MCF 10A (cell line): ENCODE data around the gene AICDA. TPM values are rescaled to one million over a fixed set of nuclear protein-coding genes. Genes with fewer than 3 reads are reported as not detected.

Source experiments
- BruUV-seq: library from RNA; stranded (reverse); fragments of 400-500 nt; replicated peaks from 2 replicates; lab custom pipeline; 2021; lab: Mats Ljungman, UMichigan
- CTCF ChIA-PET: fragments of 300-600 bp; sonication (Branson Sonifier 250); formaldehyde crosslinking; extraction: SDS; loops from one replicate; lab custom pipeline; 2021; ENCODE audit warnings: antibody characterized with exemption, inconsistent platforms; lab: Yijun Ruan, JAX
- POLR2A ChIA-PET: fragments of 300-600, 350-650 bp; sonication (Branson Sonifier 250); formaldehyde crosslinking; extraction: SDS; loops from one replicate; lab custom pipeline; 2020; ENCODE audit warnings: antibody characterized with exemption, inconsistent platforms; lab: Yijun Ruan, JAX
- DNase-seq: peaks from one replicate; pipeline ENCODE4 v3.0.0-alpha.2; 2018; ENCODE audit not compliant: unreplicated experiment
- H3K27ac Mint-ChIP-seq: one replicate; pipeline ENCODE4 v1.8.0; 2022; ENCODE audit warnings: mild to moderate bottlenecking, low read depth, mixed read lengths; ENCODE audit not compliant: unreplicated experiment
- H3K27me3 Mint-ChIP-seq: one replicate; pipeline ENCODE4 v1.8.0; 2022; ENCODE audit warnings: mixed read lengths; ENCODE audit not compliant: insufficient read depth, unreplicated experiment
- H3K36me3 Mint-ChIP-seq: one replicate; pipeline ENCODE4 v1.8.0; 2022; ENCODE audit warnings: mild to moderate bottlenecking, moderate library complexity, mixed read lengths; ENCODE audit not compliant: insufficient read depth, unreplicated experiment
- H3K4me1 Mint-ChIP-seq: one replicate; pipeline ENCODE4 v1.8.0; 2022; ENCODE audit warnings: mixed read lengths; ENCODE audit not compliant: insufficient read depth, unreplicated experiment
- H3K4me3 Mint-ChIP-seq: one replicate; pipeline ENCODE4 v1.8.0; 2022; ENCODE audit warnings: mild to moderate bottlenecking, moderate library complexity, mixed read lengths; ENCODE audit not compliant: unreplicated experiment
- H3K9me3 Mint-ChIP-seq: one replicate; pipeline ENCODE4 v1.8.0; 2022; ENCODE audit warnings: mixed read lengths; ENCODE audit not compliant: unreplicated experiment
- CTCF ChIP-seq: fragments of 200-600 bp; IDR thresholded peaks from one replicate; pipeline ENCODE4 v1.8.0; 2022; ENCODE audit warnings: antibody characterized with exemption, mild to moderate bottlenecking; ENCODE audit not compliant: unreplicated experiment
- intact Hi-C: fragments of 100-400 bp; cut with micrococcal nuclease; formaldehyde crosslinking; loops from 2 replicates; pipeline ENCODE4 v1.14.1; 2022
- total RNA-seq: library from RNA; stranded (reverse); gene quantifications from 2 replicates; pipeline ENCODE4 v1.2.3, GENCODE V29; 2022

Gene AICDA
- total RNA-seq, 1 experiment from 2014 or later, result not detected

GRCh38 chr12:8644345-8645248, 31.9 kb upstream of the AICDA start:
- H3K9me3 Mint-ChIP-seq, result no peaks in the 10 kb centered on the region
- peak; percentile 34 for DNase-seq
- intact Hi-C loops, result no loop called here
- ChIA-PET POLR2A (interaction anchor here (0.6 to 1.0 kb wide), 3 partner anchors 37 to 1569 kb away, joined by 3 to 4 read pairs (median 3); no protein-coding TSS in a partner anchor), CTCF (interaction anchor here (0.6 to 1.6 kb wide), 7 partner anchors 11 to 405 kb away, joined by 3 to 5 read pairs (median 4); no protein-coding TSS in a partner anchor)
- H3K27ac Mint-ChIP-seq, result no peak overlapping the region
- TF ChIP-seq CTCF, result no peak
- H3K4me1 Mint-ChIP-seq, result peaks cover 10% of the 10 kb centered on the region
- no TSS peak for BruUV-seq
- no peak overlapping the region for H3K4me3 Mint-ChIP-seq
- H3K27me3 Mint-ChIP-seq, result no peaks in the 10 kb centered on the region
- no peaks in the 10 kb centered on the region for H3K36me3 Mint-ChIP-seq

GRCh38 chr12:8642775-8643174, 30.1 kb upstream of the AICDA start:
- H3K9me3 Mint-ChIP-seq, result no peaks in the 10 kb centered on the region
- intact Hi-C loops, result no loop called here
- no peak for DNase-seq
- no peaks in the 10 kb centered on the region for H3K36me3 Mint-ChIP-seq
- TF ChIP-seq CTCF, result no peak
- ChIA-PET POLR2A (interaction anchor here (0.7 kb wide), 1 partner anchor 604 kb away, joined by 4 read pairs; no protein-coding TSS in a partner anchor), CTCF (interaction anchor here (0.7 kb wide), 1 partner anchor 391 kb away, joined by 4 read pairs; no protein-coding TSS in a partner anchor)
- peaks cover 10% of the 10 kb centered on the region for H3K4me1 Mint-ChIP-seq
- no peak overlapping the region for H3K27ac Mint-ChIP-seq
- H3K27me3 Mint-ChIP-seq, result no peaks in the 10 kb centered on the region
- H3K4me3 Mint-ChIP-seq, result no peak overlapping the region
- no TSS peak for BruUV-seq

GRCh38 chr12:8639936-8640335, 27.3 kb upstream of the AICDA start:
- no TSS peak for BruUV-seq
- no peaks in the 10 kb centered on the region for H3K36me3 Mint-ChIP-seq
- H3K27me3 Mint-ChIP-seq, result no peaks in the 10 kb centered on the region
- no peak for TF ChIP-seq CTCF
- intact Hi-C loops, result no loop called here
- no peak overlapping the region for H3K27ac Mint-ChIP-seq
- ChIA-PET POLR2A (interaction anchor here (0.6 kb wide), 1 partner anchor 21 kb away, joined by 3 read pairs; no protein-coding TSS in a partner anchor), CTCF (interaction anchor here (1.8 kb wide), 1 partner anchor 250 kb away, joined by 4 read pairs; no protein-coding TSS in a partner anchor)
- H3K9me3 Mint-ChIP-seq, result no peaks in the 10 kb centered on the region
- peaks cover 6% of the 10 kb centered on the region for H3K4me1 Mint-ChIP-seq
- H3K4me3 Mint-ChIP-seq, result no peak overlapping the region
- DNase-seq, result no peak

GRCh38 chr12:8638951-8639350, 26.3 kb upstream of the AICDA start:
- Mint-ChIP-seq H3K36me3 (no peaks in the 10 kb centered on the region), H3K27ac (no peak overlapping the region), H3K27me3 (no peaks in the 10 kb centered on the region), H3K4me1 (no peaks in the 10 kb centered on the region), H3K4me3 (no peak overlapping the region), H3K9me3 (no peaks in the 10 kb centered on the region)
- intact Hi-C loops, result no loop called here
- no peak for DNase-seq
- TF ChIP-seq CTCF, result no peak
- CTCF ChIA-PET, result interaction anchor here (0.8 to 1.8 kb wide), 2 partner anchors 251 to 514 kb away, joined by 3 to 4 read pairs; no protein-coding TSS in a partner anchor
- POLR2A ChIA-PET, result no interaction called here
- no TSS peak for BruUV-seq
